Prostate gland (tissue), 2 donors: ENCODE results near the gene TNPO3.

ENCODE experiments used
- POLR2A ChIP-seq: fragments of 450-650 bp; IDR thresholded peaks from one replicate; pipeline ENCODE4 v1.6.1; 2016; ENCODE audit warnings: antibody characterized with exemption, mild to moderate bottlenecking
- TF ChIP-seq, protein P1 (sequence below), 4 experiments: fragments of 200-600 bp in 2 of 4; fragments of 450-650 bp in 2 of 4; sonication (generic) in 2 of 4; IDR thresholded peaks; 1 replicate in 3 of 4; 2 replicates in 1 of 4; pipeline ENCODE4 v1.5.1; 2016 to 2019; ENCODE audit warnings: antibody characterized with exemption in 4 of 4, mild to moderate bottlenecking in 2 of 4, moderate library complexity in 2 of 4

DNA sequence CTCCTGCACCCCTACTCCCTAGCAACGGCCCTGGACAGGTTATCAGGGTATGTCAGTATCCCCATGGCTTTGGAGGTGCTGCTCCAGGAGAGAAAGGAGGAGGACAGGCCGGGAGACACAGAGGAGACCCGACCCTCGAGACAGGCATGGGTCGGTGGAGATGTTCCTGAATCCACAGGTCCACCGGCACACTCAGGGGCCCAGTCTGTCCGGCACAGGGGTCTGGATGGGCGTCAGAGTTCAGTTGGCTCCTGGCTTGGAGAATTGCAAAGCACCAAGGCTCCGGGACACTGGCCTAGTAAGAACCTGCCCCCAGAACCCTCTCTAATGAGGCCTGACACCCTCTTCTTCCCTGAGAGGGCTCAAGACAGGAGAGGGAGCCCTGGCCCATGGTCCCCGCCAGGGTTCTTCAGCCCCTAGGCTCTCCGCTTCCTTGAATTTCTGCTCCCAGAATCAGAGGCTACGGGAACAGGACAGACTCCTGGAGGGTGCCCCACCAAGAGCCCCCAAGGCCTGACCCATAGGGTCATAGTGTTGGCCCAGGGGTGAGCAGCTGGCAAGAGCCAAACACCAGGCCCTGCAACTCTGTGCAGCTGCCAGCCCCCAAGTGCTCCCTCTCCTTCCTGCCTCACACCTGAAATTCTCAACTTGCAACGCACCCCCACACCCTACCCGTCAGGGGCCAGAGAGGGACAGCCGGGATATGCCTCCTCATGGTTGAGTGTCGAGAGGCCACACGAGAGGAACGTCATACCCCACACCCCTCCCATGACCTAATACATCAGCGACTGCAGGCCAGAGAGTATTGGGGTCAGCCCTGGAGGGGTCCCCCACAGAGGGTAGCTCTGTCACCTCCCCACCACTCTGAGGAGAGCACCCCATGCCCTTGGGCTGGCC, 122.7 kb downstream of the TNPO3 start:
- TF ChIP-seq, protein P1, sequence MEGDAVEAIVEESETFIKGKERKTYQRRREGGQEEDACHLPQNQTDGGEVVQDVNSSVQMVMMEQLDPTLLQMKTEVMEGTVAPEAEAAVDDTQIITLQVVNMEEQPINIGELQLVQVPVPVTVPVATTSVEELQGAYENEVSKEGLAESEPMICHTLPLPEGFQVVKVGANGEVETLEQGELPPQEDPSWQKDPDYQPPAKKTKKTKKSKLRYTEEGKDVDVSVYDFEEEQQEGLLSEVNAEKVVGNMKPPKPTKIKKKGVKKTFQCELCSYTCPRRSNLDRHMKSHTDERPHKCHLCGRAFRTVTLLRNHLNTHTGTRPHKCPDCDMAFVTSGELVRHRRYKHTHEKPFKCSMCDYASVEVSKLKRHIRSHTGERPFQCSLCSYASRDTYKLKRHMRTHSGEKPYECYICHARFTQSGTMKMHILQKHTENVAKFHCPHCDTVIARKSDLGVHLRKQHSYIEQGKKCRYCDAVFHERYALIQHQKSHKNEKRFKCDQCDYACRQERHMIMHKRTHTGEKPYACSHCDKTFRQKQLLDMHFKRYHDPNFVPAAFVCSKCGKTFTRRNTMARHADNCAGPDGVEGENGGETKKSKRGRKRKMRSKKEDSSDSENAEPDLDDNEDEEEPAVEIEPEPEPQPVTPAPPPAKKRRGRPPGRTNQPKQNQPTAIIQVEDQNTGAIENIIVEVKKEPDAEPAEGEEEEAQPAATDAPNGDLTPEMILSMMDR (IDR thresholded peaks at IDR 0.05) = no peak
- no peak for TF ChIP-seq POLR2A
